ENCODE data around the gene AK1.
"Not testable (repeated sequence)": the region's sequence is repeated elsewhere in the genome, so short reads cannot be mapped to it uniquely, and the experiment has no call there.

Gene AK1

GRCh38 chr9:127883959-127884358, 6.5 kb upstream of the AK1 start:
- no peak for DNase-seq

GRCh38 chr9:127881715-127882114, 4.2 kb upstream of the AK1 start:
- not testable (repeated sequence) for DNase-seq

- DNase-seq = no peak
These were observed 2.7 kb upstream of the AK1 start for GRCh38 chr9:127880143-127880542.

GRCh38 chr9:127878652-127879390, 1.3 kb upstream of the AK1 start:
- no peak for DNase-seq

GRCh38 chr9:127878001-127878651, 651 bp upstream of the AK1 start:
- no peak for DNase-seq

- DNase-seq = no peak
These were observed 512 bp downstream of the AK1 start for GRCh38 chr9:127876764-127877562.

- DNase-seq = no peak
These were observed 1.3 kb downstream of the AK1 start for GRCh38 chr9:127876026-127876763.

GRCh38 chr9:127875306-127875966, 2.0 kb downstream of the AK1 start:
- DNase-seq = no peak

GRCh38 chr9:127874301-127875221, 2.9 kb downstream of the AK1 start:
- DNase-seq = no peak

GRCh38 chr9:127873886-127874285, 3.6 kb downstream of the AK1 start:
- DNase-seq = no peak

- no peak for DNase-seq
These were observed 4.2 kb downstream of the AK1 start for GRCh38 chr9:127873223-127873691.

- DNase-seq = no peak
These were observed 4.9 kb downstream of the AK1 start for GRCh38 chr9:127872369-127873222.

GRCh38 chr9:127871531-127871930, 5.9 kb downstream of the AK1 start:
- no peak for DNase-seq

- DNase-seq = no peak
These were observed 6.6 kb downstream of the AK1 start for GRCh38 chr9:127870887-127871286.

- DNase-seq = not testable (repeated sequence)
These were observed 7.4 kb downstream of the AK1 start for GRCh38 chr9:127870153-127870491.

- peak; percentile 16 for DNase-seq
These were observed 7.9 kb downstream of the AK1 start for GRCh38 chr9:127869310-127870152.

GRCh38 chr9:127868278-127868902, 9.1 kb downstream of the AK1 start:
- no peak for DNase-seq

- no peak for DNase-seq
These were observed 9.9 kb downstream of the AK1 start for GRCh38 chr9:127867356-127868277.
